Mesendoderm (in vitro differentiated cells): ENCODE results near the gene SLMAP.

ENCODE experiments used
- DNase-seq: peaks from one replicate; pipeline ENCODE4 v3.0.0; 2013
- H2AK5ac ChIP-seq: 2 replicates; pipeline ENCODE4 v1.6.1; 2013; ENCODE audit warnings: low read length, inconsistent platforms
- H2BK120ac ChIP-seq: 2 replicates; pipeline ENCODE4 v1.6.1; 2013; ENCODE audit warnings: low read depth, mild to moderate bottlenecking, low read length, moderate library complexity, mixed read lengths
- H2BK15ac ChIP-seq: replicated peaks from 2 replicates; pipeline ENCODE4 v1.6.1; 2013; ENCODE audit warnings: low read depth, mild to moderate bottlenecking, moderate library complexity
- H2BK5ac ChIP-seq: 2 replicates; pipeline ENCODE4 v1.6.1; 2013; ENCODE audit warnings: low read length, inconsistent platforms
- H3K18ac ChIP-seq: 2 replicates; pipeline ENCODE4 v1.6.1; 2013; ENCODE audit warnings: mild to moderate bottlenecking, low read length, mixed read lengths
- H3K23ac ChIP-seq: one replicate; pipeline ENCODE4 v1.6.1; 2013; ENCODE audit warnings: low read length
- H3K27ac ChIP-seq: 2 replicates; pipeline ENCODE4 v1.5.1; 2013; ENCODE audit warnings: low read depth, mild to moderate bottlenecking, inconsistent platforms, low read length, moderate library complexity
- H3K27me3 ChIP-seq: 2 replicates; pipeline ENCODE4 v1.6.1; 2013; ENCODE audit warnings: low read length, control low read depth, mild to moderate bottlenecking, inconsistent platforms; ENCODE audit not compliant: insufficient read depth, poor library complexity
- H3K36me3 ChIP-seq: 2 replicates; pipeline ENCODE4 v1.6.1; 2013; ENCODE audit warnings: low read length, inconsistent platforms; ENCODE audit not compliant: control insufficient read depth, insufficient read depth
- H3K4ac ChIP-seq: one replicate; pipeline ENCODE4 v1.6.1; 2013; ENCODE audit warnings: low read depth, mild to moderate bottlenecking, low read length, moderate library complexity
- H3K4me1 ChIP-seq: 2 replicates; pipeline ENCODE4 v1.6.1; 2013; ENCODE audit warnings: low read depth, low read length, inconsistent platforms; ENCODE audit not compliant: control insufficient read depth
- H3K4me2 ChIP-seq: 2 replicates; pipeline ENCODE4 v1.6.1; 2013; ENCODE audit warnings: low read length
- H3K4me3 ChIP-seq: 2 replicates; pipeline ENCODE4 v1.5.1; 2013; ENCODE audit warnings: mild to moderate bottlenecking, low read length
- H3K56ac ChIP-seq: one replicate; pipeline ENCODE4 v1.6.1; 2013; ENCODE audit warnings: low read length
- H3K79me1 ChIP-seq: 2 replicates; pipeline ENCODE4 v1.6.1; 2013; ENCODE audit warnings: low read length, inconsistent platforms
- H3K79me2 ChIP-seq: 2 replicates; pipeline ENCODE4 v1.6.1; 2013; ENCODE audit warnings: mild to moderate bottlenecking, low read length; ENCODE audit not compliant: control insufficient read depth, insufficient read depth
- H3K9ac ChIP-seq: 2 replicates; pipeline ENCODE4 v1.6.1; 2013; ENCODE audit warnings: low read length, inconsistent platforms
- H4K5ac ChIP-seq: one replicate; pipeline ENCODE4 v1.6.1; 2013; ENCODE audit warnings: low read length
- H4K8ac ChIP-seq: one replicate; pipeline ENCODE4 v1.6.1; 2013; ENCODE audit warnings: low read depth, mild to moderate bottlenecking, control low read depth, low read length, moderate library complexity
- WGBS: extraction: QIAGEN DNeasy Blood & Tissue Kit; methylation state at CpG from one replicate; pipeline ENCODE4 v1.1.7; 2013; ENCODE audit warnings: low lambda C conversion rate, missing lambda C conversion rate; ENCODE audit not compliant: insufficient coverage; ENCODE audit errors: extremely low coverage; 5-methylcytosine and 5-hydroxymethylcytosine counted together

Gene SLMAP

DNA sequence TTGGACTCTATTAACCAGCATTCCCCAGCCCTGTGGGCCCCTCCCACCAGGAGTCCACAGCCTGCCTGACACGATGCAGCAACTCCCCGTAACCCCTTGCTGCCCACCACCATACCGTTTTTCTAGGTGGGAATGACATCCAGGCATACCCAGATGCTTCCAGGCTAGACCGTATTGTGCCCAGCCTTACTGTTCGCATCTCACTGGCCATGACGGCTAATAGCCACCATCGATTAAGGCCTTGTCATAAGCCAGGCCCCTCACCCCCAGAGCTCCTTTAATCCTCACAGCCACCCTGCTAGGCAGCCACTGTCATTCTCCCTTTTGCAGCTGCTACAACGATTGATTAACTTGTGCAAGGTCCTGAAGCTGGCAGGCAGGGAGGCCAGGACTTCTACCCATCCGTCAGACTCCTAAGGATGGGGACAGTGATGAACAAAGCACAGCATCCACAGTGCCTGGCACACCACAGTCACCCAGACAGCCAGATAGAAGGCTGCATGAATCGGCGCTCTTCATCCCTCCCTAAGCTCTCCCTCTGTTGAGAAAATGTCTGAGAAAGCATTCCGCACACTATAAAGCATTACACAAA lies 192.1 kb downstream of the SLMAP start:
- WGBS: no CpG with 5 or more reads among the region's 12 CpGs
- no peak overlapping the region for H2BK120ac ChIP-seq
- H2AK5ac ChIP-seq: no peak overlapping the region
- H3K23ac ChIP-seq: no peak overlapping the region
- H3K4ac ChIP-seq: no peak overlapping the region
- H3K27me3 ChIP-seq: no peaks in the 10 kb centered on the region
- H3K9ac ChIP-seq: no peak overlapping the region
- no peak overlapping the region for H3K18ac ChIP-seq
- H2BK5ac ChIP-seq: no peak overlapping the region
- no peak overlapping the region for H4K5ac ChIP-seq
- peaks cover 8% of the 10 kb centered on the region for H3K4me1 ChIP-seq
- H4K8ac ChIP-seq: no peak overlapping the region
- no peak overlapping the region for H3K4me2 ChIP-seq
- no peaks in the 10 kb centered on the region for H3K79me1 ChIP-seq
- no peak overlapping the region for H3K27ac ChIP-seq
- H3K79me2 ChIP-seq: no peaks in the 10 kb centered on the region
- no peaks in the 10 kb centered on the region for H3K36me3 ChIP-seq
- no peak overlapping the region for H2BK15ac ChIP-seq
- peak overlapping the region; percentile 26 for H3K56ac ChIP-seq
- H3K4me3 ChIP-seq: no peak overlapping the region
- no peak for DNase-seq

DNA sequence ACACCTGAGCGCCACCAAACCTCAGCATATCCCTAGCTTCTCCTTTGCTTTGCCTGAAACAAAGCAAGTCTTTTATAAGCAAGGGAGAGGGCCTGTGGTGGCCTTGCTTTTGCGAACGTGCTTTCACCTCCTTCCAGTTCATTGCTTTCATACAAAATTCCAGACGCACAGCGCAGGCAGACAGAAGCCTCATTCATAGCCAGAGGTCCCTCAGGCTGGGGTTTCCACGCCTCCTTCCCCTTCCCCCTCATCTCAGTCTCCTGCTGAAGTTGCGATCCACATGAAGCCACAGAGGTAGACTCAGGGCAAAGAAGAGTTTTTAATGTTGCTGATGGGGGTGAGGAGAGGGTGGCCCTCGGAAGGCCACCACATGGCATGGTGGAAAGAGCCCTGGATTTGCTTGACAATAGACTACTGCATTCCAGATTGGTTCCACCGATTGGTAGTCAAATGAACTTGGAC lies 192.7 kb downstream of the SLMAP start:
- no peak overlapping the region for H4K5ac ChIP-seq
- H3K4me3 ChIP-seq: no peak overlapping the region
- DNase-seq: no peak
- H3K36me3 ChIP-seq: no peaks in the 10 kb centered on the region
- no peak overlapping the region for H3K27ac ChIP-seq
- no peak overlapping the region for H2BK5ac ChIP-seq
- H4K8ac ChIP-seq: no peak overlapping the region
- H3K4me2 ChIP-seq: no peak overlapping the region
- no peak overlapping the region for H3K56ac ChIP-seq
- H3K4ac ChIP-seq: no peak overlapping the region
- no CpG with 5 or more reads among the region's 9 CpGs for WGBS
- peaks cover 8% of the 10 kb centered on the region for H3K4me1 ChIP-seq
- H3K23ac ChIP-seq: no peak overlapping the region
- no peaks in the 10 kb centered on the region for H3K79me1 ChIP-seq
- no peak overlapping the region for H2BK15ac ChIP-seq
- H3K79me2 ChIP-seq: no peaks in the 10 kb centered on the region
- H2AK5ac ChIP-seq: no peak overlapping the region
- H2BK120ac ChIP-seq: no peak overlapping the region
- H3K18ac ChIP-seq: no peak overlapping the region
- H3K27me3 ChIP-seq: no peaks in the 10 kb centered on the region
- H3K9ac ChIP-seq: no peak overlapping the region

DNA sequence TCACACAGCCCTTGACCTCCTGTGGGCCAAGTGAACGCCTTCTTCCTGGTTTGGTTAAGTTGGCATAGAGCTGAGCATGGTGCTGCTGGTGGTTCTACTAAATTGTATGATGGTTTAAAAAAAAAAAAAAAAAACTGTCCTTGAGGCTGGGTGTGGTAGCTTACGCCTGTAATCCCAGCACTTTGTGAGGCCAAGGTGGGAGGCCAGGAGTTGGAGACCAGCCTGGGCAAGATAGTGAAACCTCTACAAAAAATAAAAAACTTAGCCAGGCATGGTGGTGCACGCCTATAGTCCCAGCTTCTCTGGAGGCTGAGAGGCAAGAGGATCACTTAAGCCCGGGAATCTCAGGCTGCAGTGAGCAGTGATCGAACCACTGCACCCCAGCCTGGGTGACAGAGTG lies 193.2 kb downstream of the SLMAP start:
- Histone ChIP-seq H3K27me3 (no peaks in the 10 kb centered on the region), H3K18ac (no peak overlapping the region), H3K36me3 (no peaks in the 10 kb centered on the region), H3K79me2 (no peaks in the 10 kb centered on the region), H3K56ac (no peak overlapping the region), H4K8ac (no peak overlapping the region), H2BK120ac (no peak overlapping the region), H2BK5ac (no peak overlapping the region), H3K4ac (no peak overlapping the region), H2BK15ac (no peak overlapping the region), H3K9ac (no peak overlapping the region), H3K4me3 (no peak overlapping the region), H2AK5ac (no peak overlapping the region), H3K27ac (no peak overlapping the region), H3K79me1 (no peaks in the 10 kb centered on the region), H4K5ac (no peak overlapping the region), H3K4me1 (peaks cover 8% of the 10 kb centered on the region), H3K23ac (no peak overlapping the region), H3K4me2 (no peak overlapping the region)
- no CpG with 5 or more reads among the region's 5 CpGs for WGBS
- DNase-seq: no peak

DNA sequence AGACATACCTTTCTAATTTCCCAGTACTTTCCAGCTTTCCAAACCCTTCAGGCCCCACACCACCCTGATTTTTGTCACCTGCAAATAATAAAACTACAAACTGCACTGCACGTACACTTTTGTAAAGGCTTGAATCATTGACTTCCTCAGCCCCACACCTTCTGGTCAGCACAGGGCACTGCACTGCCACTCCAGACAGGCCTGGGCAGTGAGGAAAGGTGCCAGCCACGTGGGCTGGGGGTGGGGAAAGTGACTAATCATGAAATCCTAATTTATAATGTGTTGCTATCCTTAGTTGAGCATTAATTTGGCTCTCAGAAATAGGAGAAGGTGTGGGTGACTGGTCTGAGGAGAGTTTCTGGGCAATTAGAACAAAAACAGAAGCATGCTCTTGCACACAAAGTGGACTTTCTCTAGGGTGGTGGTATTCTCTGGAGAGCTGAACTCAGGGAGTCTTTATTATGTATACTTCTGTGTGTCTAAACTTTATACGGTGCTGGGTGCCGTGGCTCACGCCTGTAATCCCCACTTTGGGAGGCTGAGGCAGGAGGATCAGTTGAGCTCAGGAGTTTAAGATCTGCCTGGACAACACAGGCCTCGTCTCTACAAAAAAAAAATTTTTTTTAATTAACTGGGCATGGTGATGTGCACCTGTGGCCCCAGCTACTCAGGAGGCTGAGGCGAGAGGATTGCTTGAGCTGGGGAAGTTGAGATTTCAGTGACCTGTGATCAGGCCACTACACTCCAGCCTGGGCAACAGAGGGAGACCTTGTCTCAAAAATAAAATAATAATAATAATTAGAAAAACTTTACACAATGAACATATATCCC lies 193.9 kb downstream of the SLMAP start:
- Histone ChIP-seq H3K27me3 (no peaks in the 10 kb centered on the region), H3K4me1 (peaks cover 8% of the 10 kb centered on the region), H2BK5ac (no peak overlapping the region), H3K79me1 (no peaks in the 10 kb centered on the region), H3K27ac (no peak overlapping the region), H2BK120ac (no peak overlapping the region), H3K79me2 (no peaks in the 10 kb centered on the region), H3K4ac (no peak overlapping the region), H3K18ac (no peak overlapping the region), H3K23ac (no peak overlapping the region), H2BK15ac (no peak overlapping the region), H2AK5ac (no peak overlapping the region), H4K8ac (no peak overlapping the region), H3K9ac (no peak overlapping the region), H3K56ac (no peak overlapping the region), H3K4me2 (no peak overlapping the region), H4K5ac (no peak overlapping the region), H3K36me3 (no peaks in the 10 kb centered on the region), H3K4me3 (no peak overlapping the region)
- DNase-seq: no peak
- WGBS: no CpG with 5 or more reads among the region's 7 CpGs

DNA sequence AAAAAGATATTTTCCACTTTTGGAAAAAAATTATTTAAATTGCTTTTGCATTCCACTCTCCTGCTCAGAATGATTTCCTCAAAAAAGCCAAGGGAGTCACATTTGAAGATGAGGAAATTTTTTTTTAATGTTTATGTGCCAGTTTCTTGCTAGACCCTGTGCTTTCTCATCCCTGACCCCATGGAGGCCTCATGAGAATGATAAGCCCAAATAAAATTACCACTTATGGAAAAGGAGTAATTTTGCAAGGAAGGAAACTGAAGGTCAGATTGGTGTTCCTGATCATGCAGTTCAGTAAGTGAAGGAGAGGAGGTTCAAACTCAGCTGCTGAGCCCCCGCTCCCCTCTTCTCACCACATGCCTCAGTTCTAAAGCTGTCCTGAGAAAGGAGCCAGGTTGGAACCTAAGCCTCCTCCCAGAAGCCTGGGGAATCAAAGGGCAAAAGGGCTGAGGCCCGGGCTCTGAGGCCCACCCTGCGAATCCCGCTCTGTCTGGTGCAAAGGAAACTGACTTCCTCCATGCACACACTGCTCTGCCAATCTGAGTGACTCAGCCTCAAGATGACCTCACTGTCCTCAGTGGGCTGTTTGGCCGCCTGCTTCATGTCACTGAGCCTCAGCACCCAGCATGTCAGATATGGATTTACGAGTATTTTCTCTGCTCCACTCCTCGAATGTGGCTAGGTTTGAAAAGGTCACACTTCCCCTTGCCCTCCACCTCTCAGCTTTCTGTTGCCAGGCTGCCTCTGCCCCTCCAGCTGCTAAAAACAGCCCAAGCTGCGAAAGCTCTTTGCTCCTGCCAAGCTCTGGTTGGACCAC lies 195.2 kb downstream of the SLMAP start:
- peak; percentile 53 for DNase-seq
- no peaks in the 10 kb centered on the region for H3K27me3 ChIP-seq
- H3K56ac ChIP-seq: peak overlapping the region; percentile 2
- no peak overlapping the region for H3K23ac ChIP-seq
- H3K4me3 ChIP-seq: no peak overlapping the region
- H3K4me1 ChIP-seq: peaks cover 8% of the 10 kb centered on the region
- no peak overlapping the region for H4K5ac ChIP-seq
- no peak overlapping the region for H3K27ac ChIP-seq
- H2AK5ac ChIP-seq: no peak overlapping the region
- no peaks in the 10 kb centered on the region for H3K36me3 ChIP-seq
- H2BK120ac ChIP-seq: no peak overlapping the region
- H2BK5ac ChIP-seq: no peak overlapping the region
- WGBS: no CpG with 5 or more reads among the region's 8 CpGs
- H3K4ac ChIP-seq: no peak overlapping the region
- H3K4me2 ChIP-seq: no peak overlapping the region
- no peak overlapping the region for H3K9ac ChIP-seq
- H4K8ac ChIP-seq: no peak overlapping the region
- H3K79me2 ChIP-seq: no peaks in the 10 kb centered on the region
- H2BK15ac ChIP-seq: no peak overlapping the region
- no peaks in the 10 kb centered on the region for H3K79me1 ChIP-seq
- no peak overlapping the region for H3K18ac ChIP-seq
